NB4 (cell line): Measurements from ENCODE around the gene OSBPL8.

Experiments used
- CTCF ChIP-seq: IDR thresholded peaks from one replicate; pipeline ENCODE4 v1.5.1; 2012; ENCODE audit warnings: low read depth, low read length
- MAX ChIP-seq: IDR thresholded peaks from 2 replicates; pipeline ENCODE4 v1.6.1; 2011; ENCODE audit warnings: low read depth, low read length
- MYC ChIP-seq: IDR thresholded peaks from 2 replicates; pipeline ENCODE4 v1.6.1; 2011; ENCODE audit warnings: low read depth, low read length
- POLR2A ChIP-seq: IDR thresholded peaks from 2 replicates; pipeline ENCODE4 v1.6.1; 2011; ENCODE audit warnings: mild to moderate bottlenecking; ENCODE audit not compliant: insufficient read length; ENCODE audit errors: extremely low read depth

- no peak for TF ChIP-seq CTCF
- no peak for TF ChIP-seq POLR2A
- no peak for TF ChIP-seq MAX
- TF ChIP-seq MYC: no peak
Observed at GRCh38 chr12:76402259-76402658, 157.3 kb downstream of the OSBPL8 start.
